Measurements from ENCODE around the gene CDC42BPA.
"Not testable (repeated sequence)": the region's sequence is repeated elsewhere in the genome, so short reads cannot be mapped to it uniquely, and the experiment has no call there.

The CDC42BPA gene

DNA sequence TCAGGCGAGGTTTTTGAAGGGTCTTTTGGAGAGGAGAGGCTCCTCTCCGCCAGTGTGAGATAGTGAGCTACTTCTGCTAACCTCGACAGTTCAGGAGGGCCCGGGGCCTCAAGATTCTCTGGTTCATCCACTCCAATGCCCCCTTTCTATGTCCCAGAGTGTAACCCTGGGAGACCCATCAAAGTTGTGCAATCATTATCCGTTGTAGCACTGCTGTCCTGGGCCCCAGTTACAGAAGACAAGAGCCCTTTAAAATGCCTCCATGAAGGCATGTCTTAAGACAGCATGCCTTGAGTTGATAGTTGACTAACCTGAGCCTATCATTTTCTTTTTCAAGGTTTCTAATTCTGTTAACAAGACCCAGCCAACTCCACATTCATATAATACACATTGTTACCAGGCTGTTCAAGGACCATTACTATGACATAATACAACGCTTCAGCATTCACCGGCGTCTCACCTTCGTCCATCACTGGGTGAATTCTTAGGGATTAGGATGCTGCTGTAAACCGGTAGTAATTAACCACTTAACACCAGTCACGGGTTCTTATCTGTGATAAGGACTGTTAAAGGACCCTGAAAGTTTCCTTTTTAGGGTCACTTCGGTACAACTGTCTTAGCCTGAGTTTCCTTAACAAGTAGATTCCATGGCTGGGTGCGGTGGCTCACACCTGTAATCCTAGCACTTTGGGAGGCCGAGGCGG lies 37.4 kb upstream of the CDC42BPA start:
- TF ChIP-seq ZC3H10 (CRISPR knock-in tag; IDR thresholded peaks at IDR 0.05), result no peak
- no peak for TF ChIP-seq SNAI2 (CRISPR knock-in tag; IDR thresholded peaks at IDR 0.05)
- no peak for TF ChIP-seq ESRRG (CRISPR knock-in tag; IDR thresholded peaks at IDR 0.05)
- no peak for TF ChIP-seq ZNF8 (CRISPR knock-in tag; IDR thresholded peaks at IDR 0.05)
- no peak for TF ChIP-seq ZNF565 (CRISPR knock-in tag; conservative IDR thresholded peaks at IDR 0.05; ENCODE audit: low read depth)
- TF ChIP-seq ZNF70 (CRISPR knock-in tag; IDR thresholded peaks at IDR 0.05), result no peak
- TF ChIP-seq GLIS3 (CRISPR knock-in tag; IDR thresholded peaks at IDR 0.05), result no peak
- TF ChIP-seq, protein P1, sequence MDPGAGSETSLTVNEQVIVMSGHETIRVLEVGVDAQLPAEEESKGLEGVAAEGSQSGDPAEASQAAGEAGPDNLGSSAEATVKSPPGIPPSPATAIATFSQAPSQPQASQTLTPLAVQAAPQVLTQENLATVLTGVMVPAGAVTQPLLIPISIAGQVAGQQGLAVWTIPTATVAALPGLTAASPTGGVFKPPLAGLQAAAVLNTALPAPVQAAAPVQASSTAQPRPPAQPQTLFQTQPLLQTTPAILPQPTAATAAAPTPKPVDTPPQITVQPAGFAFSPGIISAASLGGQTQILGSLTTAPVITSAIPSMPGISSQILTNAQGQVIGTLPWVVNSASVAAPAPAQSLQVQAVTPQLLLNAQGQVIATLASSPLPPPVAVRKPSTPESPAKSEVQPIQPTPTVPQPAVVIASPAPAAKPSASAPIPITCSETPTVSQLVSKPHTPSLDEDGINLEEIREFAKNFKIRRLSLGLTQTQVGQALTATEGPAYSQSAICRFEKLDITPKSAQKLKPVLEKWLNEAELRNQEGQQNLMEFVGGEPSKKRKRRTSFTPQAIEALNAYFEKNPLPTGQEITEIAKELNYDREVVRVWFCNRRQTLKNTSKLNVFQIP (CRISPR knock-in tag; IDR thresholded peaks at IDR 0.05; ENCODE audit: borderline replicate concordance, low read depth), result no peak
- no peak for TF ChIP-seq OSR1 (CRISPR knock-in tag; IDR thresholded peaks at IDR 0.05)
- TF ChIP-seq TCF4 (CRISPR knock-in tag; IDR thresholded peaks at IDR 0.05; ENCODE audit: borderline replicate concordance), result no peak
- no peak for ATAC-seq

DNA sequence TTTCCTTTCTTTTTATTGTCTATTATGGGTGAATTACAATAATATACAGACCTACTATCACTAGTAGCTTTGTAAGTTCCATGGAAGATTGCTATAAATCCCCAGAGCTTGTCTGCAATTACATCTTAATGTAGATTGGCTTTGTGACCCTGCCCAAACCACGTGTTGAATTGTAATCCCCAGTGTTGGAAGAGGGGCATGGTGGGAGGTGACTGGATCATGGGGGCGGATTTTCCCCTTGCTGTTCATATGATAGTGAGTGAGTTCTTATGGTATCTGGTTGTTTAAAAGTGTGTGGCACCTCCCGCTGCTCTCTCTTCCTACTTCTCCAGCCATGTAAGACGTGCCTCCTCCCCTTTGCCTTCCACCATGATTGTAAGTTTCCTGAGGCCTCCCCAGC lies 34.9 kb upstream of the CDC42BPA start:
- ATAC-seq, result no peak

DNA sequence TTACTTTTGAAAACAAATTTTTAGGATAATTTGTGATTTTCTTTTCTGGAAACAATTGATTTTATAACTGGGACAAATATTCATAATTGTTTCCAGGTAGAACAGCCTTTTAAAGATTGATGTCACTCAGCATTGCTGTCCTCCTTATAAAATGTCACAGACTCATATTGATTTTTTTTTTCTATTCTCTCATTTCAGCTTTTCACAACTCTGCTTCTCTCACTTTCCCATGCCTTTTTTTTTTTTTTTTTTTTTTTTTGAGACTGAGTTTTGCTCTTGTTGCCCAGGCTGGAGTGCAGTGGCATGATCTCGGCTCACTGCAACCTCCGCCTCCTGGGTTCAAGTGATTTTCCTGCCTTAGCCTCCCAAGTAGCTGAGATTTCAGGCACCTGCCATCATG lies 33.9 kb upstream of the CDC42BPA start:
- not testable (repeated sequence) for ATAC-seq

More for the DNA sequence above, 34.9 kb upstream of the CDC42BPA start:
- TF ChIP-seq ZNF70 (CRISPR knock-in tag; IDR thresholded peaks at IDR 0.05) (no peak), ISL1 (CRISPR knock-in tag; IDR thresholded peaks at IDR 0.05) (no peak), ZNF8 (CRISPR knock-in tag; IDR thresholded peaks at IDR 0.05) (no peak), SNAI2 (CRISPR knock-in tag; IDR thresholded peaks at IDR 0.05) (no peak), OSR1 (CRISPR knock-in tag; IDR thresholded peaks at IDR 0.05) (no peak), ZNF565 (CRISPR knock-in tag; conservative IDR thresholded peaks at IDR 0.05; ENCODE audit: low read depth) (no peak), ZFP3 (CRISPR knock-in tag; IDR thresholded peaks at IDR 0.05) (no peak), ZC3H10 (CRISPR knock-in tag; IDR thresholded peaks at IDR 0.05) (no peak), ESRRG (CRISPR knock-in tag; IDR thresholded peaks at IDR 0.05) (no peak), ZFP30 (CRISPR knock-in tag; IDR thresholded peaks at IDR 0.05) (no peak), ARNTL (CRISPR knock-in tag; IDR thresholded peaks at IDR 0.05; ENCODE audit: borderline replicate concordance, low read depth) (no peak)
- TF ChIP-seq, protein P2, sequence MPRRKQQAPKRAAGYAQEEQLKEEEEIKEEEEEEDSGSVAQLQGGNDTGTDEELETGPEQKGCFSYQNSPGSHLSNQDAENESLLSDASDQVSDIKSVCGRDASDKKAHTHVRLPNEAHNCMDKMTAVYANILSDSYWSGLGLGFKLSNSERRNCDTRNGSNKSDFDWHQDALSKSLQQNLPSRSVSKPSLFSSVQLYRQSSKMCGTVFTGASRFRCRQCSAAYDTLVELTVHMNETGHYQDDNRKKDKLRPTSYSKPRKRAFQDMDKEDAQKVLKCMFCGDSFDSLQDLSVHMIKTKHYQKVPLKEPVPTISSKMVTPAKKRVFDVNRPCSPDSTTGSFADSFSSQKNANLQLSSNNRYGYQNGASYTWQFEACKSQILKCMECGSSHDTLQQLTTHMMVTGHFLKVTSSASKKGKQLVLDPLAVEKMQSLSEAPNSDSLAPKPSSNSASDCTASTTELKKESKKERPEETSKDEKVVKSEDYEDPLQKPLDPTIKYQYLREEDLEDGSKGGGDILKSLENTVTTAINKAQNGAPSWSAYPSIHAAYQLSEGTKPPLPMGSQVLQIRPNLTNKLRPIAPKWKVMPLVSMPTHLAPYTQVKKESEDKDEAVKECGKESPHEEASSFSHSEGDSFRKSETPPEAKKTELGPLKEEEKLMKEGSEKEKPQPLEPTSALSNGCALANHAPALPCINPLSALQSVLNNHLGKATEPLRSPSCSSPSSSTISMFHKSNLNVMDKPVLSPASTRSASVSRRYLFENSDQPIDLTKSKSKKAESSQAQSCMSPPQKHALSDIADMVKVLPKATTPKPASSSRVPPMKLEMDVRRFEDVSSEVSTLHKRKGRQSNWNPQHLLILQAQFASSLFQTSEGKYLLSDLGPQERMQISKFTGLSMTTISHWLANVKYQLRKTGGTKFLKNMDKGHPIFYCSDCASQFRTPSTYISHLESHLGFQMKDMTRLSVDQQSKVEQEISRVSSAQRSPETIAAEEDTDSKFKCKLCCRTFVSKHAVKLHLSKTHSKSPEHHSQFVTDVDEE (CRISPR knock-in tag; IDR thresholded peaks at IDR 0.05), result no peak
- TF ChIP-seq, protein P1 (CRISPR knock-in tag; IDR thresholded peaks at IDR 0.05; ENCODE audit: borderline replicate concordance, low read depth), result no peak
- TF ChIP-seq, protein P3, sequence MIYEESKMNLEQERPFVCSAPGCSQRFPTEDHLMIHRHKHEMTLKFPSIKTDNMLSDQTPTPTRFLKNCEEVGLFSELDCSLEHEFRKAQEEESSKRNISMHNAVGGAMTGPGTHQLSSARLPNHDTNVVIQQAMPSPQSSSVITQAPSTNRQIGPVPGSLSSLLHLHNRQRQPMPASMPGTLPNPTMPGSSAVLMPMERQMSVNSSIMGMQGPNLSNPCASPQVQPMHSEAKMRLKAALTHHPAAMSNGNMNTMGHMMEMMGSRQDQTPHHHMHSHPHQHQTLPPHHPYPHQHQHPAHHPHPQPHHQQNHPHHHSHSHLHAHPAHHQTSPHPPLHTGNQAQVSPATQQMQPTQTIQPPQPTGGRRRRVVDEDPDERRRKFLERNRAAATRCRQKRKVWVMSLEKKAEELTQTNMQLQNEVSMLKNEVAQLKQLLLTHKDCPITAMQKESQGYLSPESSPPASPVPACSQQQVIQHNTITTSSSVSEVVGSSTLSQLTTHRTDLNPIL (CRISPR knock-in tag; IDR thresholded peaks at IDR 0.05; ENCODE audit: low read depth), result no peak
- TF ChIP-seq, protein P4, sequence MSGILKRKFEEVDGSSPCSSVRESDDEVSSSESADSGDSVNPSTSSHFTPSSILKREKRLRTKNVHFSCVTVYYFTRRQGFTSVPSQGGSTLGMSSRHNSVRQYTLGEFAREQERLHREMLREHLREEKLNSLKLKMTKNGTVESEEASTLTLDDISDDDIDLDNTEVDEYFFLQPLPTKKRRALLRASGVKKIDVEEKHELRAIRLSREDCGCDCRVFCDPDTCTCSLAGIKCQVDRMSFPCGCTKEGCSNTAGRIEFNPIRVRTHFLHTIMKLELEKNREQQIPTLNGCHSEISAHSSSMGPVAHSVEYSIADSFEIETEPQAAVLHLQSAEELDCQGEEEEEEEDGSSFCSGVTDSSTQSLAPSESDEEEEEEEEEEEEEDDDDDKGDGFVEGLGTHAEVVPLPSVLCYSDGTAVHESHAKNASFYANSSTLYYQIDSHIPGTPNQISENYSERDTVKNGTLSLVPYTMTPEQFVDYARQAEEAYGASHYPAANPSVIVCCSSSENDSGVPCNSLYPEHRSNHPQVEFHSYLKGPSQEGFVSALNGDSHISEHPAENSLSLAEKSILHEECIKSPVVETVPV (CRISPR knock-in tag; IDR thresholded peaks at IDR 0.05), result no peak

DNA sequence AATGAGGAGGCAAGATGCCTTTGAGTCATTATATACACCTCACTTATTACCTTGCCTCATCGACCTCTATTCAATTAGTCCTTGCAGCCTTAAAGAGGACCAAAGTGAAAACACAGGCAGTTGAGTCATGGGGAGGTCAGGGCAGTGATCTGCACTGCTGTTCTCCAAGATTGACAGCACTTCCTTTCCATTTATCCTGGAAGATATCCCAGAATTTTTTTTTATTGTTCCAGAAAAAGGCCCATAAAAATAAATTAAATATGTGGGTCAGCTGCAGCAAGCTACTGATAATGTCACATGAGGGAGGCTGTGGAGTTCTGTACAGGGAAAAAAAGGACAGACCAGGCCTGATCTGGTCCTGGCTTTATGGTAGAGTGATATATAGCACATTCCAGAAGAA lies 33.2 kb upstream of the CDC42BPA start:
- peak; percentile 71 for ATAC-seq

More for the DNA sequence above, 33.2 kb upstream of the CDC42BPA start:
- TF ChIP-seq, protein P2 (CRISPR knock-in tag; IDR thresholded peaks at IDR 0.05), result peak; percentile 80
- TF ChIP-seq ZC3H10 (CRISPR knock-in tag; IDR thresholded peaks at IDR 0.05) (0 out of 2 replicates have a peak, but pooled peaks have one; percentile 6), ESRRG (CRISPR knock-in tag; IDR thresholded peaks at IDR 0.05) (no peak)
